Chondrocyte (in vitro differentiated cells): ENCODE data around the gene DRP2. TPM values are rescaled to one million over a fixed set of nuclear protein-coding genes. Genes with fewer than 3 reads are reported as not detected.

Source experiments
- DNase-seq: peaks from one replicate; pipeline ENCODE4 v3.0.0; 2021; ENCODE audit warnings: mixed read lengths, low spot score
- H3K27ac Mint-ChIP-seq: one replicate; pipeline ENCODE4 v1.8.0; 2021; ENCODE audit warnings: mild to moderate bottlenecking, moderate library complexity, mixed read lengths; ENCODE audit not compliant: unreplicated experiment
- H3K27me3 Mint-ChIP-seq: 2 replicates; pipeline ENCODE4 v1.8.0; 2021; ENCODE audit warnings: low read depth, mixed read lengths
- H3K36me3 Mint-ChIP-seq: 2 replicates; pipeline ENCODE4 v1.8.0; 2021; ENCODE audit warnings: low read depth, mixed read lengths
- H3K4me1 Mint-ChIP-seq: 2 replicates; pipeline ENCODE4 v1.8.0; 2021; ENCODE audit warnings: low read depth, mild to moderate bottlenecking, mixed read lengths
- H3K4me3 Mint-ChIP-seq: one replicate; pipeline ENCODE4 v1.8.0; 2021; ENCODE audit warnings: mild to moderate bottlenecking, moderate library complexity, mixed read lengths; ENCODE audit not compliant: unreplicated experiment
- H3K9me3 Mint-ChIP-seq: 2 replicates; pipeline ENCODE4 v1.8.0; 2021; ENCODE audit warnings: low read depth, mixed read lengths
- CTCF ChIP-seq: fragments of 200-600 bp; sonication (generic); IDR thresholded peaks from 2 replicates; pipeline ENCODE4 v1.5.0; 2021; ENCODE audit warnings: antibody characterized with exemption, mild to moderate bottlenecking, moderate library complexity
- total RNA-seq: library from RNA; stranded (reverse); gene quantifications from 3 replicates; pipeline ENCODE4 v1.2.1, GENCODE V29; 2021

The DRP2 gene
- total RNA-seq, 1 donor from 2014 or later, result 0.37 TPM

GRCh38 chrX:101241531-101241930 lies 21.9 kb downstream of the DRP2 start:
- no peak for DNase-seq
- no peak overlapping the region for H3K4me3 Mint-ChIP-seq
- no peaks in the 10 kb centered on the region for H3K4me1 Mint-ChIP-seq
- H3K27me3 Mint-ChIP-seq, result no peaks in the 10 kb centered on the region
- H3K27ac Mint-ChIP-seq, result no peak overlapping the region
- no peak for TF ChIP-seq CTCF
- no peaks in the 10 kb centered on the region for H3K36me3 Mint-ChIP-seq
- H3K9me3 Mint-ChIP-seq, result peaks cover 10% of the 10 kb centered on the region

- no peak for DNase-seq
- Mint-ChIP-seq H3K27ac (no peak overlapping the region), H3K9me3 (no peaks in the 10 kb centered on the region), H3K36me3 (no peaks in the 10 kb centered on the region), H3K27me3 (no peaks in the 10 kb centered on the region), H3K4me3 (no peak overlapping the region), H3K4me1 (peaks cover 2% of the 10 kb centered on the region)
- TF ChIP-seq CTCF, result no peak
Measured at GRCh38 chrX:101252634-101253033, 33.0 kb downstream of the DRP2 start.

GRCh38 chrX:101257448-101258258 lies 38.1 kb downstream of the DRP2 start:
- no peak overlapping the region for H3K4me3 Mint-ChIP-seq
- no peaks in the 10 kb centered on the region for H3K27me3 Mint-ChIP-seq
- no peak for TF ChIP-seq CTCF
- H3K9me3 Mint-ChIP-seq, result peaks cover 3% of the 10 kb centered on the region
- H3K27ac Mint-ChIP-seq, result no peak overlapping the region
- peaks cover 4% of the 10 kb centered on the region for H3K4me1 Mint-ChIP-seq
- DNase-seq, result no peak
- H3K36me3 Mint-ChIP-seq, result no peaks in the 10 kb centered on the region

GRCh38 chrX:101258259-101258581 lies 38.6 kb downstream of the DRP2 start:
- no peaks in the 10 kb centered on the region for H3K27me3 Mint-ChIP-seq
- no peak for TF ChIP-seq CTCF
- no peak overlapping the region for H3K4me3 Mint-ChIP-seq
- peaks cover 4% of the 10 kb centered on the region for H3K4me1 Mint-ChIP-seq
- no peak for DNase-seq
- no peaks in the 10 kb centered on the region for H3K36me3 Mint-ChIP-seq
- no peak overlapping the region for H3K27ac Mint-ChIP-seq
- peaks cover 3% of the 10 kb centered on the region for H3K9me3 Mint-ChIP-seq

- Mint-ChIP-seq H3K27me3 (no peaks in the 10 kb centered on the region), H3K4me1 (peaks cover 4% of the 10 kb centered on the region), H3K4me3 (no peak overlapping the region), H3K9me3 (peaks cover 3% of the 10 kb centered on the region), H3K36me3 (no peaks in the 10 kb centered on the region), H3K27ac (no peak overlapping the region)
- DNase-seq, result no peak
- TF ChIP-seq CTCF, result peak; percentile 28
Measured at GRCh38 chrX:101260435-101260834, 40.8 kb downstream of the DRP2 start.
